Stimulated activated CD4-positive, alpha-beta T cell treated with anti-CD3 and anti-CD28 coated beads, Interleukin-1b, Interleukin-23, amount 100 ng/mL, for 48 hours (primary cell): ENCODE results near the gene DIO3.
"Not testable (repeated sequence)": the region's sequence is repeated elsewhere in the genome, so short reads cannot be mapped to it uniquely, and the experiment has no call there.

Experiments used
- DNase-seq: peaks from one replicate; pipeline ENCODE4 v3.0.0-alpha.2; 2020

DIO3 gene

GRCh38 chr14:101543814-101544213, 17.5 kb upstream of the DIO3 start:
- no peak for DNase-seq

GRCh38 chr14:101544550-101544949, 16.7 kb upstream of the DIO3 start:
- DNase-seq = no peak

GRCh38 chr14:101546706-101547105, 14.6 kb upstream of the DIO3 start:
- no peak for DNase-seq

GRCh38 chr14:101547107-101547738, 14.1 kb upstream of the DIO3 start:
- DNase-seq = no peak

- DNase-seq = no peak
Observed at GRCh38 chr14:101547961-101548669, 13.2 kb upstream of the DIO3 start.

GRCh38 chr14:101548710-101549109, 12.6 kb upstream of the DIO3 start:
- DNase-seq = no peak

GRCh38 chr14:101549154-101549553, 12.1 kb upstream of the DIO3 start:
- DNase-seq = no peak

- not testable (repeated sequence) for DNase-seq
Observed at GRCh38 chr14:101550202-101550912, 10.9 kb upstream of the DIO3 start.

- no peak for DNase-seq
Observed at GRCh38 chr14:101551729-101552595, 9.3 kb upstream of the DIO3 start.

GRCh38 chr14:101552786-101553231, 8.5 kb upstream of the DIO3 start:
- DNase-seq = no peak

- DNase-seq = no peak
Observed at GRCh38 chr14:101553393-101553792, 7.9 kb upstream of the DIO3 start.

- no peak for DNase-seq
Observed at GRCh38 chr14:101553931-101554330, 7.4 kb upstream of the DIO3 start.

GRCh38 chr14:101554991-101555668, 6.2 kb upstream of the DIO3 start:
- no peak for DNase-seq

GRCh38 chr14:101555669-101556043, 5.6 kb upstream of the DIO3 start:
- DNase-seq = not testable (repeated sequence)

GRCh38 chr14:101556131-101556530, 5.2 kb upstream of the DIO3 start:
- DNase-seq = no peak

GRCh38 chr14:101556566-101557320, 4.6 kb upstream of the DIO3 start:
- DNase-seq = no peak

- DNase-seq = no peak
Observed at GRCh38 chr14:101557321-101557695, 4.0 kb upstream of the DIO3 start.

- no peak for DNase-seq
Observed at GRCh38 chr14:101557811-101558738, 3.2 kb upstream of the DIO3 start.

GRCh38 chr14:101558739-101559240, 2.5 kb upstream of the DIO3 start:
- DNase-seq = no peak

GRCh38 chr14:101559250-101559623, 2.1 kb upstream of the DIO3 start:
- DNase-seq = no peak
